Stimulated activated CD8-positive, alpha-beta memory T cell treated with anti-CD3 and anti-CD28 coated beads, Interleukin-12 subunit alpha, Interleukin-12 subunit beta, amount 100 ng/mL, for 24 hours (primary cell): ENCODE data around the gene ITCH.
"Not testable (repeated sequence)": the region's sequence is repeated elsewhere in the genome, so short reads cannot be mapped to it uniquely, and the experiment has no call there.

Experiments used
- DNase-seq: peaks from one replicate; pipeline ENCODE4 v3.0.0-alpha.2; 2020; ENCODE audit errors: extremely low read depth

Gene ITCH

DNA sequence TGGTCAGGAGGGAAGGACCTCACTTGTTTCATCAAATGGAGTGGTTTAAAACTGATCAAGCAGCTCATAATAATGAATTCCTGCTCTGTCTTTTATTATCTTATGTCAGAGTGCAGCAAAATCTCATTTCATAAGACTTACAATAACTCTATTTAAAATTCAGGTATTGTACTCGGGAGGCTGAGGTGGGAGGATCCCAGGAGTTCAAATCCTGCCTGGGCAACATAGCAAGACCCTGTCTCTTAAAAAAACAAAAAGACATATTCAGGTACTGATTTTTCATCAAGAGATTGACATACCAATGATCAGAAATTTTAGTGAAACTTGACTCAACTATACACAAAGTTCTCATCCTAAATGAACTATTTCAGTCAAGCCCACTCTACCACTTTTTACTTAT, 147.5 kb downstream of the ITCH start:
- no peak for DNase-seq

DNA sequence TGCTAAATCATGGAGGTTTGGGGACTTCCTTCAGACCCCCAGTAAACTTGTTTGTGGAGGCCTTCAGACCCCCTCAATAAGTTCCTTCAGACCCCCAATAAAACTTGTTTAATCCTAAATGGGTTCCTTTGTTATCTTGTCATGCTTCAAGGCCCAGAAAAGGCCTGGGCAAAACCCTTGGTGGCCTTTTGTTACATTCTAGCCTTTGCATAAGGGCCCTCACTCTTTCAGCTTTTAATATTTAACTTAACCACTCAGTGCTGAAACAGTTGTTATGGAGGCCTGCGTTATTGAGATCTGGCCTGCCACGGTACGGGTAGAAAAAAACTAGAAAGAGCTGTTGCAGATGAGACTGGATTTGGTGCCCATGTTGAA, 148.8 kb downstream of the ITCH start:
- DNase-seq = no peak

DNA sequence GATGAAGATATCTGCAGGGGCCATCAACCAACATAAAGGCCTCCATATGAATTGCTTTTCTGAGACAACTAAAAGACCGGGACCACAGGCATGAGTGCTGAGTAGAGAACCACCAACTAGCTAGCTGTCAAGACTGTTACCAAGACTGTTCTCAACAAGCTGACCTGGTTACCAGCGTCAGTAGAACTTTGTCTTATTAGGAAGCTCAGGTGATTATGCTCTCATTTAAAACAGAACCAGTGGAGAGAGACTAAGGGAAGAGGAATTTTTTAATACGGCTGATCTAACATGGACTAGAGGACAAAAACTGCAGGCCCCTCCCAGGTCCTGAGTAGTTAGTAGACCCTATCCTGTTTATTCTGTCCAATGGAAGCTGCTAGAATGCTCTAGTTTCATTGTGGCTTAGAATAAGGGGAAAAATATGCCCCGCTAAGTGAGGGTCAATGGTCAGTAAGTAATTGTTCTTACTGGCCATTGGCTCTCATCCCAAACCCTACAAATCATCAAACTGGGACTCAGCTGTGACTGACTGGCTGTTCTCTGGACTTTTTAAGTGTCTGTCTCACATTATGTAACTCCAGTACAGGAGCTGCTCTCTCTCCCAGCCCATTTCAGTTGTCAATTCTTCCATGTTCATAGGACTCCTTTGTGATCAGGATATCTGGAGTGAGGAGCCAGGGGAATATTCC, 149.3 kb downstream of the ITCH start:
- no peak for DNase-seq

DNA sequence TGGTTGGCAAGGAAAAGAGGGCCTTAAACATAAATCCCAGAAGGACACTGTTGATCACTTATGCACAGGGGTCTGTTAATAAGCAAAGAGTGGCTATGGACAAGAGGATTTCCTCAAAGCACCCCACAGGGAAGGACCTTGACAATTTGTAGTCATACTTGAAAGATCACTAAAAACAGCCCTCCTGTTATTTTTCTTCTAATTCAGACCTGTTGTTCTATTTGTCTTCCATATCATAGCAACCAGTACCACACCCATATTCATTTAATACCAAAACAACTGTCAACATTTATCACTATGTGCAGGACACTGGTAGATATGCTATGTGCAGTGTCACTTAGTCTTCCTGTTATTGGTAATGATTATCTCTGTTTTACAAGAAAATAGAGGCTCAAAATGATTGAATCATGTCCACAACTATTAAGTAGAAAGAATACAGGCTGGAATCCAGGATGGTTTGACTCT, 149.9 kb downstream of the ITCH start:
- no peak for DNase-seq

DNA sequence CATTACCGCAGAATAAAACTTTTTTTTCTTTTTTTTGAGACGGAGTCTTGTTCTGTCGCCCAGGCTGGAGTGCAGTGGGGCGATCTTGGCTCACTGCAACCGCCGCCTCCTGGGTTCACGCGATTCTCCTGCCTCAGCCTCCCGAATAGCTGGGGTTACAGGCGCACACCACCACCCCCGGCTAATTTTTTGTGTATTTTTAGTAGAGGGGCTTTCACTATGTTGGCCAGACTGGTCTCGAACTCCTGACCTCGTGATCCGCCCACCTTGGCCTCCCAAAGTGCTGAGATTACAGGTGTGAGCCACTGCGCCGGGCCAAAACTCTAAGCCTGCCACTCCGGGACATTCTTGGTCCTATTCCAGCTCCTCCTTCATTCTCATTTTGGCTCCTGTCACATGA, 151.0 kb downstream of the ITCH start:
- not testable (repeated sequence) for DNase-seq

DNA sequence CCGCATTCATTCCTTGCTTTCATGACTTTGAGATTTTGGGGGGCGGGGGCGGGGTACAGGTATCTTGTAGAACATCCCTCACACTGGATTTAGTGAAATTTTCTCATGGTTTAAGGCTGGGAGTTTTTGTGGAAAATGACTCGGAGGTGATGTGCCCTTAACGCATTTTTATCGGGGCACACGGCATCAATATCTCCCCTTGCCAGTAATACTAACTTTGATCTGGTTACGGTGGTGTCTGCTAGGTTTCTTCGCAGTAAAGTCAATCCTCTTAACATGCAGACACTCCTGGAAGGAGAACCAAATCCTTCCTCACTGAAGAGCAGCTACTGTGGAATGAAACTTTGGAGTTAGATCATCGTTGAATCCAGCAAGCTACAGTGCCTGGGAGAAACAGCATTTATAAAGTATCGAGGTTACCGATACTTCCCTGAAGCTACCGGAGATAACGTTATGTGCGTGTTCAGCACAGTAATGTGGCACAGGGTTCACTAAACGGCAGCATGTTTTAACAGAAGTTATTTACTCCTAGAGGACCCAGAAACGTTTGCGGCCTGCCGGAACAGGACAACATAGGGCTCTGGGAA, 151.9 kb downstream of the ITCH start:
- no peak for DNase-seq

DNA sequence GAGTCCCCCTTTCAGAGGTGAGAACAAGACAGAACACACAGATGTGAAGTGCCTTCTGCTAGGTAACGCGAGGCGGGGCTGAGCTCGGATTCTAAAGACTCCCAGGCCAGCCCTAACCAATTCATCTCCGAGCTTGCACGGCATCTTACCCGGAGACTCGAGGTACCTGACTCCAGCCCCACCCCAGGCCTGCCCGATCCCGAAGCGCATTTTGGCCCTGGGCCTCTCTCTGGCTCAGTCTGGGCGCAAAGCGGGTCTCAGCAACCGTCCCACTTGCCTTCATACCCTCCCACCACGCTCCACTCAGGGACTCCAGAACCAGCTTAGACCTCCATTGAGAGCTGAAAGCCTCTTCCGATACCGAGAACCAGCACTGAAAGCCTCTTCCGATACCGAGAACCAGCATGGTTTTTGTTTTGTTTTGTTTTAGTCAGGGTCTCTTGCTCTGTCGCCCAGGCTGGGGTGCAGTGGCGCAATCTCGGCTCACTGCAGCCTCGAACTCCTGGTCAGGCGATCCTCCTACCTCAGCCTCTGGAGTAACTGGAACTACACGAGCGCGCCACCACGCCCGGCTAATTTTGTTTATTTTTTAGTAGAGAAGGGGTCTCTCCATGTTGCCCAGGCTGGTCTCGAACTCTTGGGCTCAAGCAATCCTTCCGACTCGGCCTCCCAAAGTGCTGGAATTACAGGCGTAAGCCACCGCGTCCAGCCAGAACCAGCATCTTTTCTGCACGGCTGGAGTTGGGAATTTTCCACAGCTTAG, 152.6 kb downstream of the ITCH start:
- DNase-seq = peak; percentile 35

DNA sequence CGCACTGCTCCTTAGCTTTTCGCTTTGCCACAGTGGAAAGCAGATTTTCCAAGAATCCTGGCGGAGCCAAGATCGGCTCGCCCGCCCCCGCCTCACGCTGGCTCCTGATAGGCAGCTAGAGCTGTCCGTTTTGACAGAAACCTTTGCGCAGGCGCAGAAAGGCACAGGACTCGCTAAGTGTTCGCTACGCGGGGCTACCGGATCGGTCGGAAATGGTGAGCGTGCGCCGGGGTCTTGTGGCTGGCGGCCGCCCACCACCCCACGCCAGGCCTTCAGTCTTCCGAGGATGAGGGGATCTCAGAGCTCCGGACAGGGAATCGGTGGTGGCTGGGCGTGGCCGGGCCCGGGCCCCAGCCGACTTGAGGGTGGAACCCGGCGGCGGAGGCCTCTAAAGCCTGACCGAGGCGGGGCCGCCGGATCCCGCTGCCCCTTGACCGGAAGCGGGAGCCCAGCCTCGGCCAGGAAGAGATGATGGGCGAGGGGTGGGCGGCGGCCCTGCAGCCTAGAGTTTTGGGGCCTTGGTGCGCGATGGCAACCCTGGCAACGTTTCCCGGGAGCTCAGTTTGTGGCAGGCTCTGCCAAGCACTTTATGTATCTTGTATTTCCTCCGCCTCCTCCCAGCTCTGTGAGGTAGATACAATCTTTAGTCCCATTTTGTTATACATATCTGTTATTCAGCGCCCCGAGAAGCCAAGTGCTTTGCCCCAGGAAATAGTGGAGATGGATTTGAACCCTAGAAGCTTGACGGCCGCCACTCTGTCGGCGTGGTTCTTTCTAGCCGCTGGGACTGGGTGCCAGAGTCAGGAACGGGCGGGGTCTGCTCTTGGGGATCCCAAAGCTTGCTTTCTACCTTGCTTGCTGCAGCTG, 153.4 kb downstream of the ITCH start, which contains the start of gene DYNLRB1:
Gene DYNLRB1 (plus strand): TSS at position 176 of the 867 bp plus-strand sequence. CDS start 37 bp downstream, at position 213.
- DNase-seq = peak; percentile 89

DNA sequence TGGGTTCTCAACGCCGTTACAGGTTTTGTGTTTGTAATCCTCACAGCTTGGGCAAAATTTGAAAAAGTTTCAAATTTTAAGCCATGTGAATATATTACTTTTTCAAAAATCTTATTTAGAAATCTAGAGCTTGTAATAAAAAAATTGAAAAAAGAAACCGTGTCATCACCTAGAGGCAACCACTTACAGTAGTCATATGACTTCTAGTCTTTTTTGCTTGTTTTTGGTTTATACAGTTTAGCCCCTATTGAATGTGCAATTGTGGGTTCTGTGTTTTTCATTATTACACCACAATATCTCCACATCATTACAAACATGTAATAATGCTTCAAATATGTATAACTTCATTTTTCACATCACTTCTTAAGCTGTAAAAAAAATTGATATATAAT, 154.0 kb downstream of the ITCH start:
- no peak for DNase-seq

DNA sequence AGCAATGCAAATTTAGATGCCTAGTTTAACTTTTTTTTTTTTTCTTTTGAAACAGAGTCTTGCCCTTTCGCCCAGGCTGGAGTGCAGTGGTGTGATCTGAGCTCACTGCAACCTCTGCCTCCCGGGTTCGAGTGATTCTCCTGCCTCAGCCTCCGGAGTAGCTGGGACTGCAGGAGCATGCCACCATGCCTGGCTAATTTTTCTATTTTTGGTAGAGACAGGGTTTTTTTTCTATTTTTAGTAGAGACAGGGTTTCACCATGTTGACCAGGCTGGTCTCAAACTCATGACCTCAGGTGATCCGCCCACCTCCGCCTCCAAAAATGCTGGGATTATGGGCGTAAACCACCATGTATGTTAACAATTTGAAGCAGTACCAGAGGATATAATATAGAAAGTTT, 155.8 kb downstream of the ITCH start:
- not testable (repeated sequence) for DNase-seq

DNA sequence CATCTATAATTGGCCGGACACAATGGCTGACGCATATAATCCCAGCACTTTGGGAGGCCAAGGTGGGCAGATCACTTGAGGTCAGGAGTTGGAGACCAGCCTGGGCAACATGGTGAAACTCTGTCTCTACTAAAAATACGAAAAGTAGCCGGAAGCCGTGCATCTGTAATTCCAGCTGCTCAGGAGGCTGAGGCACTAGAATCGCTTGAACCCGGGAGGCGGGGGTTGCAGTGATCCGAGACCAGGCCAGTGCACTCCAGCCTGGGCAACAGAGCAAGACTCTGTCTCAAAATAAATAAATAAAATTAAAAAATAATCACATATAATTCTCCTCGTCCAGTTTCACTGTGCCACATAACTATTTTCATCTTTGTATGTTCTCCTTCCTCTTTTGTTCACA, 156.8 kb downstream of the ITCH start:
- DNase-seq = not testable (repeated sequence)

DNA sequence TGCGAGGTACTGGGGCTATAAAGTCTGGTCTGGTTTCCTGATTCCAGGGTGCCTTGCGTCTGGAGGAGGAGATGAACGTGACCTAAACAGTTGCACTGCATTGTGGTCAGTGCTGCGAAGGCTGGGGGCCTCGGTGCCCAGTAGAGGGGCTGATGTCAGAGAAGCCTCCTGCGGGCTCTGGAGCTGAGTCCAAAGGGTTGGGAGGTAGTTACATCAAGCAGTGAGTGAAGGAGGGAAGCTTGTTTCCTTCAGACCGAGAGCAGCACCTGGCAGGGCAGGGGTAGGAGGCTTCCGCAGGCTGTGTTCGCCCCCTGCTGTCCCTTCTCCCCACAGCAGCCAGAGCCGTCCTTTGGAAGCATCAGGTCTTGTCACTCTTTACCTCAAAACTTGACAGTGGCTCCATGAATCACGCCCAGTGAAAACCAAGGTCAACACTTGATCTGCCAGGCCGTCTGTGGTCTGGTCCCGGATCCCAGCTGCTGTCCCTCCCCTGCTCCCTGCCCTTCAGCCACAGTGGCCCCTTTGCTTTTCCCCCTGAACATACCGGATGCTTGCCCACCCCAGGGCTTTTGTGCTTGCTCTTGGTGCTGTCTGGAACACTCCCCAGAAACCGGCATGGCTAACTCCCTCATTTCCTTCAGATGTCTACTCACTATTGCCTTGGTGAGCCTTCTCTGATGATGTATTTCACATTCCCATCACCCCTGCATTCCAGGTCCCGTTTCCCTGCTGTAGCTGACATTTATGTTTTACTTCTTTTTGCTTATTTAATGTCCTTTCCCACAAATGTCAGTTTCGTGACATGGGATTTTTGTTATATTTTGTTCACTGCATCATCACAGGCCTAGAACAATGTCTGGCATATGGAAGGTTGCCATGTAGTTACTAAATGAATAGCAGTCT, 160.1 kb downstream of the ITCH start:
- DNase-seq = no peak

DNA sequence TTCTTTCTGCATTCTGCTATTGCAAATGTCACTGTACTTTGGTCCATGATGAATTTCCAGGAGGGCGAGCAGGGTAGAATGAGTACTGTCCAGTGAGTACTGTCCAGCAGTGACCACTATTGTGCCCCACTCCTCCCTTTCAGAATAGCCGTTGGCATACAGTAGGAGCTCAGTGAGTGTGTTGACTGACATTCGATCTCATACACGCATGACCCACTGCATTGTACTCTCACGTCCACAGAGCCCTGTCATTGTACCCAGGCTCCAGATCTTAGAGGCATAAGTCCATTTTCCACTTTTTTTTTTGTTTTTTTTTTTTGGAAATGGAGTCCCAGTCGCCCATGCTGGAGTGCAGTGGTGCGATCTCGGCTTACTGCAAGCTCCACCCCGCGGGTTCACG, 161.4 kb downstream of the ITCH start:
- DNase-seq = no peak

DNA sequence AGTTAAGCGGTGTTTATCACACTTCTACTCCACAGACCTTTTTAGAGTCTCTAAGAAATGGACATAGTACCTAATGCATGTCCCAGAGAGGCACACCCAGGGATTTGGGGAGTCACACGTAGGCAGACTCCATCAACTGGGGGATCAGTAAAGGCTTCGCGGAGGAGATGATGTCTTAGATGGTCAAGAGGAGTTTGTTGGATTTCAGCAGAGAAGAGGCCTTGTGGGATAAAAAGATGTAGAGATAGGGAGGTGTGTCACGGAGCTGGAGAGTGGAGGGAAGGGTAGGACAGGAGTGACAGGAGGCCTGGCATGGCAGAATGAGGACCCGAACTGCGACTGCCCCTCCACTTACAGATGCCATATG, 162.3 kb downstream of the ITCH start:
- no peak for DNase-seq

DNA sequence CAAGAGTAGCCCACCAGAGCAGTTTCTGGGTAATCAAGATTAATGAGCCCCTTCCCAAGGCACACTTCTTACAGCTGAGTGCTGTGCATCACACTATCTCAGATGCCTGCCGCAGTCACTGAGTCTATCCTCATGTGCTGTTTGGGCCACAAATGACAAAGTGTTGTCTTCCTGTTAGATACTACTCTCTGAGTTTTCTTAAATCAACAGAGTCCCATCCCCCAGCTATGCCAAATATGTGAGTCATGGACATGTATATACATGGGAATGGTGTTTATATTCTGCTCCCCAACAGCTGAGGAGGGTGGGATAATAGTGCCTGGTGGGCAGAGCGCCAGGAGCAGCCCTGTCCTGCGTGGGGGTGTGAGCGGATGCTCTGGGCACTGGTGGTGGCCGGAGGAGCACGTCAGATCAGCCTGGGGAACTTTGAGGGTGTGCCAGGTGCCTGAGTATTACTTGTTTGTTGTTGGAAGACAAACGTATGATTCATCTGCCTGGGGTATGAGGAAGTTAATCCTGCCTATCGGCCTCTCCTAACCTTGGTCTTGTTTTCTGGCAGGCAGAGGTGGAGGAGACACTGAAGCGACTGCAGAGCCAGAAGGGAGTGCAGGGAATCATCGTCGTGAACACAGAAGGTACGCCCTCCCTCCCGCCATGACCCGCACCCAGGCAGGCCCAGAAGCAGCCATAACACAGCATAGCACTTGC, 162.8 kb downstream of the ITCH start:
- no peak for DNase-seq

DNA sequence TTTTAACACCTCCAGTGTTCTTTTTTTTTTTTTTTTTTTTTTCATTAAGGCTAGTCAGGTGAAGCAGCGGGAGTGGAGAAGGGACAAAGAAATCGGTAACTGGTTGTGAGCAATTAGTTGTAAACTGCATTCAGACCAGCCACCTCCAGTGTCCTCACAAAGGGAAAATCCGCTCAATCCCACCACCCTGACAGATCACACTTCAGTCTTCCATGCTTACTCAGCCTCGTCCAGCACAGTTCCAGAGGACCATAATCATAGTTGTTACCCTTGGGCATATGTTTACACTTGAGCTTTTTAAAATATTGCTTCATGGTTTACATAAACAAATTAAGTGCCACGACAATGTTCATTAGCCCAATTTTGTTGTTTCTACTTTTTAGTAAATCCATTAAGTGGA, 163.4 kb downstream of the ITCH start:
- DNase-seq = no peak

DNA sequence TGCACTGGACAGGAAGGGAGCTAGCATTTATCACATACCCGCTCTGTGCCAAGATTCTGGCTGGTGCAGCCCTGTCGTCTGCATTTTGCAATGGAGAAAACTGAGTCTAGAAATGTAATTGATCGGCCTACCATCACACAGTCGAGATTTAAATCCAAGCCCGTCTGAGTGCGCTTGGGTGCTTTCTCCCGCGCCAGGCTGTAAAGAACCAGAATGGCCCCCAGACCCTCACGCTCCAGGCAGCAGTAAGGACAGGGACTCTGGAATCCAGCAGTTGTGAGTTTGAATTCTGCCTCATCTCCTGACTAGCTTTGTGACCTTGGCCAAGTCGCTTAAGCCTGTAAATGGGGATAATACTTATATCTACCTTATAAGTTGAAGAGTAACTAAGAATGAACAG, 163.9 kb downstream of the ITCH start:
- DNase-seq = no peak

DNA sequence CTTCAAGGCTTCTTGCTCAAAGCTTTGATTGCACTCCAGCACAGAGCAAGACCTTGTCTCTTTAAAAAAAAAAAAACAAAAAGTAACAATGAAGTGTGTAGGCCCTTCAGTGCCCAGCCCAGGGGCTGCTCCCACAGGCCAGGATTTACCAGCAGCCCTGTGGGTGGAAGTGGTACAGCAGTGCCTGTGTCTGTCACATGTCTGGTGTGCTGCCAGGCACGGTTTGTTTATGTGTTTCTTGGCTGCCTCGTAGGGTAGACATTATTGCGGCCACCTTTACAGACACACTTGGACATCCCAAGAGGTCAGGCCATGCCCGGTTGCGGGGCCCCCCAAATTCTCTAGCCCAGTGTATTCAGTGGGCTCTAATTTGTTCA, 165.8 kb downstream of the ITCH start:
- DNase-seq = no peak

DNA sequence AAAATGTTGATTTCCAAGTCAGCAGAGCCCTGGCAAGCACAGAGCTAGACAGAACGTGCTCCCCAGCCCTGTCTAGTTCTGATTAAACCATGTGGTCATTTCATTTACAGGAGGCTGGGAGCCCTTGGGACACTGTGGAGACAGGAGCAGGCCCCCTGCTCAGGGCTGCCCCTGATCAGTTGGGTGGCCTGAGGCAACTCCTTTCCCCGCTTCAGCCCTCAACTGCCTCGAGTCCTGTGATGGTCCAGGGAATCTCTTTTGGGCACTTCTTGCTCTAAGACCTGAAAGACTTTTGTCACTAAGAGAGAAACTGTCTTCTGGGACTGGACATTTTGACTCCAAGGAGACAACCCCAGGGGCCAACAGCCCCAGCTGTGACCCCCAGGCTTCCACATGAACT, 166.7 kb downstream of the ITCH start:
- no peak for DNase-seq

DNA sequence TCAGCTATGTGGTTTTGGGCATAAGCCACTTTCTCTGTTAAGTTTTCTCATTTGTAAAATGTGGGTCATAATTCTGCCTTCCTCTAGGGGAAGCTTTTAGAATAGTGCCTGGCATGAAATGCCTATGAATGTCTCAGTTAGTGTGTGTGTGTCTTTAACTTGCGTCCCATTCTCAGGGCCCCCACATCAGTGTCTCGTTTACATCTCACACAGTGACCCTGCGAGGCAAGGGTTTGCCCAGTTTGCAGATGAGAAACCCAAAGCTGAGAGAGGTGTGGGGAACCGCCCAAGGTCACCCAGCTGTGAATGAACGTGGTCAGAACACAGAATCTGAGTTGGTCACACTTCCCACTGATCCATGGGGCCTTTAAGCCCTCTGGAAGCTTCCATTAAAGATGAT, 167.3 kb downstream of the ITCH start:
- DNase-seq = no peak
